DMS53 treated with DMSO at 0.1 percent for 48 hours (cell line): ENCODE results near the gene RAB26.
"Not testable (repeated sequence)": the region's sequence is repeated elsewhere in the genome, so short reads cannot be mapped to it uniquely, and the experiment has no call there.

Experiments used
- DNase-seq: peaks from one replicate; lab custom pipeline; 2025; ENCODE audit not compliant: unreplicated experiment; lab: John Stamatoyannopoulos, UW

Gene RAB26

GRCh38 chr16:2116428-2116827, 32.0 kb upstream of the RAB26 start:
- DNase-seq: not testable (repeated sequence)

GRCh38 chr16:2117341-2117740, 31.1 kb upstream of the RAB26 start:
- not testable (repeated sequence) for DNase-seq

GRCh38 chr16:2117960-2118722, 30.3 kb upstream of the RAB26 start:
- DNase-seq: not testable (repeated sequence)

DNA sequence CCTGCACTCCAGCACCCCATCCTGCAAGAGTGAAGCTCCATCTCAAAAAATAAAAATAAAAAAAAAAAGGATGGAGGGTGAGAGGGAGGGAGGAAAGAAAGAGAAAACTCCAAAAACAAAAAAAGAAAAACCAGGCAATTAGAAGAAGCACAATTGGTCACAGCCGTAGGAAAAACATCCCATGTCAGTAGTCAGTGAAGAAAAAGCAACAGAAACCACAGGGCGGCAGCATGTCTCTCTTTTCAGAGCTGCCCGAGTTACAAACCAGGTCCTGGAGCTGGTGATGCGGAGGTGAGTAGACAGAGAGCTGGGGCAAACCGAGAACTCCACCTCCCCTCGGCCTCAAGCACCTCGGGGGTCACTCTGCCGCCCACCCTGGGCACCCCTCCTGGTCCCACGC, 27.1 kb upstream of the RAB26 start:
- not testable (repeated sequence) for DNase-seq

DNA sequence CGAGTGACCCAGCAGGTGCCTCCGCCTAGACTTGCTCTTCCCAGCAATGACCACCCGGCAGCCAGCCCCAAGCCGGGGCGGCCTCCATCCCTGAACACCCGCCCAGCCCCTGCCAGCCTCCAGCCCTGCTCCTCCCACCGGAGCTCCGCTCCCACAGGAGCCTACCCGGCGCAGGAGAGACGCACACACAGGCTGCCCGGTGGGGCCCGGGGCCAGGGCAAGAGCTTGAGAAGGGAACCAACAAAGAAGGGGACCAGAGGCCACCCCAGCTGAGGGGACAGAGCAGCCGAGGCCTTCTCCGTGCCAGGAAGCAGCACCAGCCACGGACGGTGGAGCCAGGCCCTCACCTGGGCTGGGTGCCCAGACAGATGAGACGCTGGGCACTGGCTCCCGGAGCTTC, 26.6 kb upstream of the RAB26 start:
- no peak for DNase-seq

GRCh38 chr16:2122429-2122828, 26.0 kb upstream of the RAB26 start:
- no peak for DNase-seq

GRCh38 chr16:2122934-2123683, 25.3 kb upstream of the RAB26 start:
- not testable (repeated sequence) for DNase-seq

- DNase-seq: not testable (repeated sequence)
These were observed 24.6 kb upstream of the RAB26 start for GRCh38 chr16:2123706-2124376.

DNA sequence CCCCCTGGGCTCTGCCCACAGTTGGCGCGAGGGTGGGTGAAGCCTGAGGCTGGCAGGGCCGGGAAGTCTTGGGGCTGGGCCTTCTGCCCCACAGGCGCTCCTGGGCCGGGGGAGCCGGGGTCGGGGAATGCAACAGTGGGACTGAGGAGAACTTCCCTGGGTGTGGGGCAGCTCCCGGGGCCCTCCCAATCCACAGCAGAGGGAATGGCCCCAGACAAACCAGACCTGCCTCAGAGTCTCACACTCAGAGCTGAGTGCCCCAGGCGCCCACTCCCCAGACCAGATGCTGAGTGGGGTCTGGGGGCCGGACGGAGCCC, 24.1 kb upstream of the RAB26 start:
- not testable (repeated sequence) for DNase-seq

DNA sequence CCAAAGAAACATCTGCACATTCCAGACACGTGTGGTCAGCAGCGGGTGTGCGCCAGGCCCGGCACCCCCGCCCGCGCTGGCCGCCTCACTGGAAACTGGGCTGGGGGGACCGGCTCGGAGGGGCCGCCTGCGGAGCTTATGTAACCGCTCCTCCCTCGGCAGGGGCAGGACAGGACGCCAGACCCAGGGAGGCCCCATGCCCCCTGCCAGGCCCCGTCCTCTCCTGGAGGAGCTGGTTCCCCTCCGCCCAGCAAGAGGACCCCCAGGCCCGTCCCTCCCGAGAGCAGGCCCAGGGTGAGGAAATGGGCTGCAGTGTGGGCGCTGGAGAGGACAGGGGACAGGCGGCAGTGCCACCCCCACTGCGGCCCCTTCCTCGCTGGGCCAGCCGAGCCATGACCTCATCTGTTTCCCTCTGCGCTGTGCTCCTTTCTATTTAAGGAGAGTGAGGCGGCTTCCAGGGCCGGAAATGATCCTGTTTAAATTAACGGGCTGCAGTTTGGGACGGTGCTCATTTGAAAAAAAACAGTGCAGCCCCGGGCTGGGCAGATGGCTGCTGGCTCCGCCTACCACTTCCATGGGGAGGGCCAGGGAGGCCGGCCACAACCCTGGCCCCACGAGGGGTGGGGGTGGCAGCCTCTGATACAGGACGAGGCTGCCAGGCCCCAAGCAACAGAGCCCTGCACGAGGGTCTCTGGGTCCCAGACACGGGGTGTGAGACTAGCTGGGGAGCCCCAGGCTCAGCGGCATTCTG, 23.6 kb upstream of the RAB26 start:
- not testable (repeated sequence) for DNase-seq

DNA sequence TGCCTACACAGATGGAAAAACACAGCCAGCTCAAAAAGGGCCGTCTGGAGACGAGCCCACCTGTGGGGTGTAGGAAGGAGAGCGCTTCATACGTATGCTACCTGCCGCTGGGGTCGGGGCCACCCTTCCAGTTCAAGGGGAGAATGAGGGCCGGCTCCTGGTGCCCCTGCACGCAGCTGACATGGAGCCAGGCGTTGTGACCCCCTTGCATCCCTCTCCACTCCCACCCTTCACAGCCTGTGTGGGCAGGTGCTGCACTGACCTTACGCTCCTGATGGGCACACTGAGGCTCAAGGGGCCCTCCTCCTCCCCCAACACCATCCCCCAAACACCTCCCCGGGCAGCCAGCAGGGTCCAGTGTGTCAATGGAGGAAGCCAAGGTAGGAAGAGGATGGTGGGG, 22.8 kb upstream of the RAB26 start:
- not testable (repeated sequence) for DNase-seq

- DNase-seq: not testable (repeated sequence)
These were observed 22.2 kb upstream of the RAB26 start for GRCh38 chr16:2126161-2126743.

DNA sequence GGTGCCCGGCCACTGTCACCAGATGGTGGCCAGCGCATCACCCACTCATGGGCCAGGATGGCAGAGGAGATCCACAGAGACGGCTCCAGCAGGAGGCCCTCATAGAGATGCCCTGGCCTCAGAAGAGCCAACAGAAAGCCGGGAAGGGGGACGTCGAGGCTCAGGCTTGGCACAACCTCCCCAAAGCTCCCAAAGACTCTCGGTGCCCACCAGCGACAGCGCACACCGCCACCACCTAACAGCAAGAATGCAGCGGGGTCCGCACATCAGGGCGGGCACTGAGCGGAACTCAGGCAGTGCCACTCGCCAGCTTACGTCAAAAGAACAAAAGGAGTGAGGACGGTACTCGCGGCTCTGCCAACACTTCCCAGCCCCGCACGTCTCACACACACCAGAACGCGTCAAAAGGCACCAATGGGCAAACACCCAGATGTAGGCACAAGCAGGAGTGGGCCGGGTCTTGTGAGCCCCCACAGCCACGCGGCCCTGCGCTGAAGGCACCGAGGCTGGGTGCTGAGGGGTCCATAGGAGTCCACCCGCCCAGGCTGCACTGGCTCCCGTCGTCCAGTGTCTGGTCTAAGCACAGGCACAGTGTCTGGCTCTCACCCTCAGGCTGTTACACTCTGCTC, 21.4 kb upstream of the RAB26 start:
- DNase-seq: not testable (repeated sequence)

DNA sequence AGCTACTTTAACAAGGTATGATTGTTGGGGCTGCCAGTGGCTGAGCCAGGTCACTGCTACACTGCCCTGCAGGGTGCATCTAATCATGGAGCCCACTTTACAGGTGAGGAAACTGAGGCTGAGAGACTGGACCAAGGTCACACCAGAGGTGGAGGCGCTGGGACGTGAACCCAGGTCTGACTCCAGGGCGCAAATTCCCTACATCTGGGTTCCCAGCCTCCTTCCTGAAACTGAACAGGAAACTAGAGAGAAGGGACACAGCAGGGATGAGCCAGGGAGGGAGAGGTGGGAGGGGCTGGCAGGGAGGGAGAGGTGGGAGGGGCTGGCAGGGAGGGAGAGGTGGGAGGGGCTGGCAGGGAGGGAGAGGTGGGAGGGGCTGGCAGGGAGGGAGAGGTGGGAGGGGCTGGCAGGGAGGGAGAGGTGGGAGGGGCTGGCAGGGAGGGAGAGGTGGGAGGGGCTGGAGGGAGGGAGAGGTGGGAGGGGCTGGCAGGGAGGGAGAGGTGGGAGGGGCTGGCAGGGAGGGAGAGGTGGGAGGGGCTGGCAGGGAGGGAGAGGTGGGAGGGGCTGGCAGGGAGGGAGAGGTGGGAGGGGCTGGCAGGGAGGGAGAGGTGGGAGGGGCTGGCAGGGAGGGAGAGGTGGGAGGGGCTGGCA, 20.7 kb upstream of the RAB26 start:
- DNase-seq: not testable (repeated sequence)

DNA sequence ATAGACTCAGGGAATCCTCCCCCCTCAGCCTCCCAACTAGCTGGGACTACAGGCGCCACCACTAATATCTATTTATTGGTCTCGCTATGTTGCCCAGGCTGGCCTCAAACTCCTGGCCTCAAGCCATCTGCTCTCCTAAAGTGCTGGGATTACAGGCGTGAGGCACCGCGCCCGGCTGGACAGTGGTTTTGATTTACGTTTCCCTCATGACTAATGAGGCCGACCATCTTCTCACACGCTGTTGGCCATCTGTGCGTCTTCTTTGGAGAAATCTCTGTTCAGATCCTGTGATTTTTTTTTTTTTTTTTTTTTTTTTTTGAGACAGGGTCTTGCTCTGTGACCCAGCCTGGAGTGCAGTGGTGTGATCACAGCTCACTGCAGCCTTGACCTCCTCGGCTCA, 19.2 kb upstream of the RAB26 start:
- not testable (repeated sequence) for DNase-seq

DNA sequence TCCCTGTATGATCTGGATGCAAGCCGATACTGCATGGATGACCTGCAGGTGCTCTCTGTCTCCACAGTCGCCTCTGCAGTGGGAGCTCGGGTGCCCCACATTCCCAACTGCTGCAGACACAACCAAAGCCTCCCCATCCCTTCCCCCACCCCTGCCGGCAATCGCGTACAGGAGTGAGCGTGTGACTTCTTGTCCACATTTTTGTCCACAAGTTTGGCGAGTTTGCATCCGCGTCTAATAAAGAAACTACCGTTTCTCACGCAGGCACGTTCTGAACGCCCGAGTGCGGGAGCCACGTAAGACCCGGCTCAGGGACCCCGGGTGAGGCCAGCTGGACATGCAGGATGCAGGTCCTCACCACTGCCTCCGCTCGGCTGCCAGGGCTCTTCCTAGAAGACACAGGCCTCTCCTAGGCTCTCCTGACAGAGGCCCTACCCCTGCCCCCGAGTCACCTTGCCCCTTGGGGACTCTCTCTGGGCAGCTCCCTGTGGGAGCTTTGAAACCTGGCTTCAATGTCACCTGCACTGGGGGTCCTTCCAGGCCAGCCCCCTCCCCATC, 18.5 kb upstream of the RAB26 start:
- not testable (repeated sequence) for DNase-seq

DNA sequence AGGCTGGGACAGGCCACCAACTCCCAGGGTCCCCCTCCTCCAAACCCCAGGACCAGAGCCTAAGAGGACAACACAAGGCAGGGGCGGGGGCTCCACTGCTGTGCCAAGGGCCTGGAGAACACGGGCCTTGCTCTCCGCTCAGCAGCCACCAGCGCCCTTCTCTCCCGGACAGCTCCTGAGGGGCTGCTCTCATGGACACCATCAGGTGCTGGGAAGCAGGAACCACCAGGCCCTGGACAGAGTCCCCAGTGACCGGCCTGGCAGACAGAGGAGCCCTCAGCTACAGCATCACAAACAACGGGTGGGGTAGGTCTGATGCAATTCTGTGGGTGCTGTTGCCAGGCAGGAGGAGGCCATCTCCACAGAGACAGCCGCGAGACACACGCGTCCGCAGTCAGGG, 14.6 kb upstream of the RAB26 start:
- DNase-seq: not testable (repeated sequence)

DNA sequence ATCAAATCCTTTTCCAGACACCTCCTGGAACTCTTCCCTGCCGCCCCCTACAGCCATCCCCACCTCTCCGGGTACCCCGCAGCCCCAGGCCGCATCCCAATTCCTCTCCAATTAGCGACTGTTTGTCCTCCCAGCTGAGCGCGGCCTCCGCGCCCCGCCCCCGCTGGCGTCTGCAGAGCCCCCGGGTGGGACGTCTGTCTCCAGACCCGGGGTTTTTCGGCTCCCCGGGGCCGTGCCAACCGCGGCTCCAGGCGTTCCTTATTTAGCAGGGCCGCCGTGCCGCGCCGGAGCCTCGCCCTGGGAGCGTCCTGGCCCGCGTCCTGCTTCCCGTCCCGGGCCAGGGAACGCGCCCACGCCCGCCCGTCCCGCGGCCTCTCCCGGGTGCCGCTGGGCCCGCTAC, 13.4 kb upstream of the RAB26 start:
- not testable (repeated sequence) for DNase-seq

GRCh38 chr16:2135770-2136490, 12.5 kb upstream of the RAB26 start, which contains the start of gene PKD1:
Gene PKD1 (minus strand): TSS chr16:2135898. CDS start chr16:2135689, 209 bp downstream.
- peak; percentile 64 for DNase-seq
